GM12878 (cell line): ENCODE results near the gene CHDH. TPM values are rescaled to one million over a fixed set of nuclear protein-coding genes. Genes with fewer than 3 reads are reported as not detected.

ENCODE experiments used
- ATAC-seq: fragments of 200-7000 bp; cut with Tn5 transposase; 3 replicates; pipeline ENCODE4 v1.9.1; 2020; ENCODE audit warnings: mild to moderate bottlenecking, moderate library complexity
- BruUV-seq: library from RNA; stranded (reverse); fragments of 400-500 nt; replicated peaks from 2 replicates; lab custom pipeline; 2021; lab: Mats Ljungman, UMichigan
- CTCF ChIA-PET: fragments of 300-600 bp; sonication (Branson Sonifier 250); formaldehyde crosslinking; extraction: SDS; loops from one replicate; lab custom pipeline; 2021; ENCODE audit warnings: inconsistent platforms; lab: Yijun Ruan, JAX
- POLR2A ChIA-PET: fragments of 350-600 bp; formaldehyde crosslinking; extraction: SDS; loops from one replicate; lab custom pipeline; 2021; ENCODE audit warnings: inconsistent platforms; lab: Charles Lee
- RAD21 ChIA-PET: fragments of 300-600 bp; sonication (Branson Sonifier 250); formaldehyde crosslinking; loops from one replicate; lab custom pipeline; 2023; ENCODE audit warnings: antibody characterized with exemption; ENCODE audit not compliant: unreplicated experiment; lab: Charles Lee
- SMC1A ChIA-PET: fragments of 300-600 bp; sonication (Branson Sonifier 250); formaldehyde crosslinking; loops from one replicate; lab custom pipeline; 2023; ENCODE audit not compliant: unreplicated experiment, uncharacterized antibody; lab: Charles Lee
- DNase-seq: peaks from one replicate; pipeline ENCODE4 v3.0.0-alpha.2; 2011; ENCODE audit warnings: low read depth, low spot score
- FAIRE-seq: peaks from 3 replicates; lab custom pipeline; 2011; peaks lifted over from hg19 to GRCh38; lab: Jason Lieb, UNC
- H2AFZ ChIP-seq: 2 replicates; pipeline ENCODE4 v1.6.0; 2011; ENCODE audit warnings: low read depth, low read length, control low read depth; ENCODE audit not compliant: control insufficient read depth
- H3K27ac ChIP-seq: 2 replicates; pipeline ENCODE4 v1.5.1; 2011; ENCODE audit warnings: control low read depth; ENCODE audit not compliant: control insufficient read depth, insufficient read depth
- H3K27me3 ChIP-seq, 2 experiments: replicated peaks in 1 of 2; 2 replicates each; pipeline versions ENCODE4 v1.6.0 to v1.6.1; 2011; ENCODE audit warnings: low read length in 1 of 2; ENCODE audit not compliant: control insufficient read depth in 2 of 2, insufficient read depth in 2 of 2
- H3K36me3 ChIP-seq, 2 experiments: 2 replicates each; pipeline ENCODE4 v1.5.1; 2011; ENCODE audit warnings: low read length in 1 of 2; ENCODE audit not compliant: control insufficient read depth in 2 of 2, insufficient read depth in 2 of 2
- H3K4me1 ChIP-seq: 2 replicates; pipeline ENCODE4 v1.6.1; 2011; ENCODE audit warnings: mild to moderate bottlenecking, low read length, moderate library complexity, mixed read lengths; ENCODE audit not compliant: control insufficient read depth, insufficient read depth
- H3K4me2 ChIP-seq: 2 replicates; pipeline ENCODE4 v1.6.0; 2011; ENCODE audit warnings: control low read depth; ENCODE audit not compliant: control insufficient read depth, insufficient read depth
- H3K4me3 ChIP-seq: fragments of 200-600 bp; sonication (generic); 2 replicates; pipeline ENCODE4 v1.5.1; 2016
- H3K79me2 ChIP-seq: 2 replicates; pipeline ENCODE4 v1.6.0; 2011; ENCODE audit warnings: low read length; ENCODE audit not compliant: control insufficient read depth, insufficient read depth
- H3K9ac ChIP-seq: 2 replicates; pipeline ENCODE4 v1.8.0; 2011; ENCODE audit warnings: low read length, control low read depth, mixed read lengths; ENCODE audit not compliant: control insufficient read depth, insufficient read depth
- H3K9me3 ChIP-seq: replicated peaks from 3 replicates; pipeline ENCODE4 v1.5.1; 2011; ENCODE audit warnings: mild to moderate bottlenecking, low read length; ENCODE audit not compliant: control insufficient read depth, insufficient read depth
- H4K20me1 ChIP-seq: 2 replicates; pipeline ENCODE4 v1.6.0; 2011; ENCODE audit not compliant: control insufficient read depth, insufficient read depth
- BCL11A ChIP-seq: IDR thresholded peaks from 2 replicates; pipeline ENCODE4 v1.6.1; 2011; ENCODE audit warnings: low read depth, low read length
- BRCA1 ChIP-seq: IDR thresholded peaks from 2 replicates; pipeline ENCODE4 v1.6.1; 2011; ENCODE audit warnings: low read depth, low read length, improper control_type of control experiment
- FOS ChIP-seq: IDR thresholded peaks from 3 replicates; pipeline ENCODE4 v1.6.1; 2011; ENCODE audit warnings: borderline replicate concordance; ENCODE audit not compliant: insufficient read length; ENCODE audit errors: extremely low read depth
- IRF4 ChIP-seq: IDR thresholded peaks from 2 replicates; pipeline ENCODE4 v1.6.1; 2011; ENCODE audit warnings: low read depth, low read length
- IRF5 ChIP-seq: fragments of 450-650 bp; IDR thresholded peaks from 2 replicates; pipeline ENCODE4 v1.6.1; 2017; ENCODE audit warnings: borderline replicate concordance
- PKNOX1 ChIP-seq: fragments of 450-650 bp; IDR thresholded peaks from 2 replicates; pipeline ENCODE4 v1.6.1; 2016; ENCODE audit warnings: mild to moderate bottlenecking
- RB1 ChIP-seq: fragments of 450-650 bp; formaldehyde crosslinking; IDR thresholded peaks from 2 replicates; pipeline ENCODE4 v1.6.1; 2017; ENCODE audit warnings: mild to moderate bottlenecking, borderline replicate concordance
- REST ChIP-seq: IDR thresholded peaks from 2 replicates; pipeline ENCODE4 v1.6.1; 2012; ENCODE audit warnings: mild to moderate bottlenecking, low read depth, low read length
- SIN3A ChIP-seq: IDR thresholded peaks from 2 replicates; pipeline ENCODE4 v1.6.1; 2012; ENCODE audit warnings: low read depth, low read length, improper control_type of control experiment
- SMC3 ChIP-seq: IDR thresholded peaks from 2 replicates; pipeline ENCODE4 v1.6.1; 2011; ENCODE audit warnings: low read length, improper control_type of control experiment, borderline replicate concordance
- TARDBP ChIP-seq: IDR thresholded peaks from 2 replicates; pipeline ENCODE4 v1.6.1; 2016; ENCODE audit warnings: borderline replicate concordance
- ZBED1 ChIP-seq: IDR thresholded peaks from 2 replicates; pipeline ENCODE4 v1.6.1; 2016; ENCODE audit warnings: borderline replicate concordance
- WGBS: methylation state at CpG from one replicate; pipeline ENCODE4 v1.1.6; 2016; ENCODE audit warnings: low lambda C conversion rate; ENCODE audit not compliant: insufficient replicate concordance, insufficient coverage; ENCODE audit errors: missing lambda C conversion rate; 5-methylcytosine and 5-hydroxymethylcytosine counted together
- in situ Hi-C: fragments of 300-500 bp; cut with MboI; formaldehyde crosslinking; loops from 9 replicates; pipeline ENCODE4 v1.14.3; 2018; ENCODE audit warnings: mixed read lengths
- intact Hi-C: fragments of 100-400 bp; cut with micrococcal nuclease; formaldehyde crosslinking; loops from one replicate; pipeline ENCODE4 v1.14.2; 2022; ENCODE audit not compliant: unreplicated experiment
- polyA plus RNA-seq, 11 experiments: library from polyadenylated mRNA; depleted of rRNA in 4 of 11; unstranded in 6 of 11; stranded (reverse) in 5 of 11; fragments of >200 nt; fragmentation: Nextera tagmentation in 4 of 11; fragmentation: Illumina TruSeq in 1 of 11; extraction: Ambion mirVana in 4 of 11; extraction: Trizol in 1 of 11; gene quantifications; 1 replicate in 1 of 11; 2 replicates in 10 of 11; pipeline versions ENCODE4 v1.2.1 to v1.2.3, GENCODE V29; 2011 to 2016; ENCODE audit warnings: inconsistent platforms in 2 of 11, missing spikeins in 2 of 11, low read depth in 1 of 11
- total RNA-seq, 4 experiments: library from RNA; depleted of rRNA in 3 of 4; stranded (reverse); fragments of >200 nt in 3 of 4; fragmentation: Illumina TruSeq in 1 of 4; extraction: Trizol in 1 of 4; gene quantifications; 2 replicates each; pipeline versions ENCODE4 v1.2.1 to v1.2.3, GENCODE V29; 2013 to 2021

The CHDH gene
- total and polyA plus RNA-seq, 10 of the 15 experiments (the other 5 are each of a cell fraction or from before 2014, with no cell fraction given), result 0.95 to 8.3 (median 2.9) TPM

GRCh38 chr3:53768478-53769459 is 77.5 kb downstream of the CHDH start (continued):
- TF ChIP-seq PKNOX1 (no peak), TARDBP (no peak), SMC3 (no peak), IRF4 (no peak)

GRCh38 chr3:53766706-53767105 is 79.5 kb downstream of the CHDH start:
- DNase-seq (no peak), FAIRE-seq (no peak), ATAC-seq (no peak)
- BruUV-seq, result no TSS peak
- Histone ChIP-seq H3K4me3 (no peak overlapping the region), H3K9ac (no peak overlapping the region), H3K79me2 (no peaks in the 10 kb centered on the region), H3K4me1 (peaks cover 8% of the 10 kb centered on the region), H3K36me3 (no peaks in the 10 kb centered on the region), H2AFZ (no peak overlapping the region), H3K27ac (no peak overlapping the region), H3K4me2 (no peak overlapping the region), H4K20me1 (no peaks in the 10 kb centered on the region), H3K27me3 (no peaks in the 10 kb centered on the region), H3K9me3 (no peaks in the 10 kb centered on the region)
- WGBS, result 78% methylated on average over 7 of the region's 7 CpGs
- in situ Hi-C loops (no loop called here), intact Hi-C loops (no loop called here)
- POLR2A ChIA-PET, result interaction anchor here (0.6 to 1.7 kb wide), 2 partner anchors 9 to 84 kb away, joined by 5 to 6 read pairs; no protein-coding TSS in a partner anchor
- TF ChIP-seq REST (no peak), SIN3A (no peak), FOS (no peak), IRF5 (no peak), BCL11A (no peak), RB1 (no peak), SMC3 (no peak), BRCA1 (no peak), ZBED1 (no peak)
- SMC1A ChIA-PET, result interaction anchor here (0.6 to 1.9 kb wide), 9 partner anchors 10 to 112 kb away, joined by 3 to 7 read pairs (median 3); no protein-coding TSS in a partner anchor
- RAD21 ChIA-PET, result interaction anchor here (0.7 to 1.8 kb wide), 5 partner anchors 9 to 37 kb away, joined by 3 to 9 read pairs (median 4); no protein-coding TSS in a partner anchor
- CTCF ChIA-PET, result interaction anchor here (0.9 to 1.6 kb wide), 3 partner anchors 8 to 14 kb away, joined by 3 to 9 read pairs (median 3); no protein-coding TSS in a partner anchor
